ENCODE results near the gene LUC7L2. TPM values are rescaled to one million over a fixed set of nuclear protein-coding genes. Genes with fewer than 3 reads are reported as not detected.
"Not testable (repeated sequence)": the region's sequence is repeated elsewhere in the genome, so short reads cannot be mapped to it uniquely, and the experiment has no call there.

The LUC7L2 gene
- total and polyA plus RNA-seq, 9 donors = 28.5 to 80.4 (median 61.0) TPM

GRCh38 chr7:139457153-139457946 lies 97.7 kb downstream of the LUC7L2 start:
- 71% methylated on average over 8 of the region's 15 CpGs for WGBS (ENCODE audit: insufficient coverage)
- H3K4me1 ChIP-seq (ENCODE audit: control insufficient read depth, insufficient read depth, low read length) = peaks cover 4% of the 10 kb centered on the region
- H3K27me3 ChIP-seq (ENCODE audit: control insufficient read depth, insufficient read depth, low read length) = no peaks in the 10 kb centered on the region
- no peak overlapping the region for H3K27ac ChIP-seq (ENCODE audit: low read length)
- H3K9me3 ChIP-seq (replicated peaks; ENCODE audit: control insufficient read depth, low read depth, low read length) = no peaks in the 10 kb centered on the region
- no peak for DNase-seq
- no peak overlapping the region for H3K4me3 ChIP-seq (ENCODE audit: low read length)
- no peaks in the 10 kb centered on the region for H3K36me3 ChIP-seq (ENCODE audit: control insufficient read depth, insufficient read depth, low read length)

DNA sequence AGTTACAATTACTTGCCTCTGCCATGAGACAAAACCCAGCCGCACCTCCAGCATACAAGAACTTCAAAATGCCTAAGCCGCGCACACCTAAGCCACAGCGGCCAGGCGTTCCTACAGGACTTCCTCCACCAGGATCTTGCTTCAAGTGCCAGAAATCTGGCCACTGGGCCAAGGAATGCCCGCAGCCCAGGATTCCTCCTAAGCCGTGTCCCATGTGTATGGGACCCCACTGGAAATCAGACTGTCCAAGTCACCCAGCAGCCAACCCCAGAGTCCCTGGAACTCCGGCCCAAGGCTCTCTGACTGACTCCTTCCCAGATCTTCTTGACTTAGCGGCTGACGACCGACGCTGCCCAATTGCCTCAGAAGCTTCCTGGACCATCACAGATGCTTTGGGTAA lies 103.7 kb downstream of the LUC7L2 start:
- 88% methylated on average over 7 of the region's 12 CpGs for WGBS (ENCODE audit: insufficient coverage)
- H3K4me1 ChIP-seq (ENCODE audit: control insufficient read depth, insufficient read depth, low read length) = not testable (repeated sequence)

DNA sequence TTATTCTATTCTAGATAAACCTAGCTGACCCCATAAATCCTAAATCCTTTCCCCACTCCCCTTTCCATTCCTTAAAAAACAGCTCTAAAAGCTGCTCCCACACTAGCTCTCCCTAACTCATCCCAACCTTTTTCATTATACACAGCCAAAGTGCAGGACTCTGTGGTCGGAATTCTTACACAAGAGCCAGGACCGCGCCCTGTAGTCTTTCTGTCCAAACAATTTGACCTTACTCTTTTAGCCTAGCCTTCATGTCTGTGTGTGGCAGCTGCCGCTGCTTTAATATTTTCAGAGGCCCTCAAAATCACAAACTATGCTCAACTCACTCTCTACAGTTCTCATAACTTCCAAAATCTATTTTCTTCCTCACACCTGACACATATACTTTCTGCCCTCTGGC lies 104.8 kb downstream of the LUC7L2 start:
- not testable (repeated sequence) for H3K27ac ChIP-seq (ENCODE audit: low read length); H3K36me3 ChIP-seq (ENCODE audit: control insufficient read depth, insufficient read depth, low read length); H3K4me3 ChIP-seq (ENCODE audit: low read length); DNase-seq; H3K27me3 ChIP-seq (ENCODE audit: control insufficient read depth, insufficient read depth, low read length); H3K9me3 ChIP-seq (replicated peaks; ENCODE audit: control insufficient read depth, low read depth, low read length); H3K4me1 ChIP-seq (ENCODE audit: control insufficient read depth, insufficient read depth, low read length)
- 89% methylated on average over 4 of the region's 4 CpGs for WGBS (ENCODE audit: insufficient coverage)

More for the DNA sequence above, 103.7 kb downstream of the LUC7L2 start:
- not testable (repeated sequence) for H3K27ac ChIP-seq (ENCODE audit: low read length); H3K27me3 ChIP-seq (ENCODE audit: control insufficient read depth, insufficient read depth, low read length); H3K36me3 ChIP-seq (ENCODE audit: control insufficient read depth, insufficient read depth, low read length); H3K4me3 ChIP-seq (ENCODE audit: low read length); H3K9me3 ChIP-seq (replicated peaks; ENCODE audit: control insufficient read depth, low read depth, low read length); DNase-seq

DNA sequence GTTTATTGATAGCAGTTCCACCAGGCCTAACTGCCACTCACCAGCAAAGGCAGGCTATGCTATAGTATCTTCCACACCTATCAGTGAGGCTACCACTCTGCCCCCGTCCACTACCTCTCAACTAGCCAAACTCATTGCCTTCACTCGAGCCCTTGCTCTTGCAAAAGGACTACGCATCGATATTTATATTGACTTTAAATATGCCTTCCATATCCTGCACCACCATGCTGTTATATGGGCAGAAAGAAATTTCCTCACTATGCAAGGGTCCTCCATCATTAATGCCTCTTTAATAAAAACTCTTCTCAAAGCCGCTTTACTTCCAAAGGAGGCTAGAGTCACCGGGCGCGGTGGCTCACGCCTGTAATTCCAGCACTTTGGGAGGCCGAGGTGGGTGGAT lies 105.4 kb downstream of the LUC7L2 start:
- not testable (repeated sequence) for H3K27me3 ChIP-seq (ENCODE audit: control insufficient read depth, insufficient read depth, low read length); H3K4me1 ChIP-seq (ENCODE audit: control insufficient read depth, insufficient read depth, low read length); H3K9me3 ChIP-seq (replicated peaks; ENCODE audit: control insufficient read depth, low read depth, low read length); H3K36me3 ChIP-seq (ENCODE audit: control insufficient read depth, insufficient read depth, low read length); H3K4me3 ChIP-seq (ENCODE audit: low read length); H3K27ac ChIP-seq (ENCODE audit: low read length); DNase-seq
- WGBS (ENCODE audit: insufficient coverage) = 100% methylated on average over 3 of the region's 10 CpGs

- H3K4me3 ChIP-seq (ENCODE audit: low read length); H3K27ac ChIP-seq (ENCODE audit: low read length); H3K4me1 ChIP-seq (ENCODE audit: control insufficient read depth, insufficient read depth, low read length); H3K27me3 ChIP-seq (ENCODE audit: control insufficient read depth, insufficient read depth, low read length); DNase-seq; H3K9me3 ChIP-seq (replicated peaks; ENCODE audit: control insufficient read depth, low read depth, low read length); H3K36me3 ChIP-seq (ENCODE audit: control insufficient read depth, insufficient read depth, low read length): not testable (repeated sequence)
- 69% methylated on average over 4 of the region's 7 CpGs for WGBS (ENCODE audit: insufficient coverage)
Measured at GRCh38 chr7:139467729-139468128, 108.0 kb downstream of the LUC7L2 start.

GRCh38 chr7:139468281-139468680 lies 108.6 kb downstream of the LUC7L2 start:
- not testable (repeated sequence) for DNase-seq; H3K4me3 ChIP-seq (ENCODE audit: low read length); H3K4me1 ChIP-seq (ENCODE audit: control insufficient read depth, insufficient read depth, low read length); H3K27me3 ChIP-seq (ENCODE audit: control insufficient read depth, insufficient read depth, low read length); H3K36me3 ChIP-seq (ENCODE audit: control insufficient read depth, insufficient read depth, low read length); H3K27ac ChIP-seq (ENCODE audit: low read length); H3K9me3 ChIP-seq (replicated peaks; ENCODE audit: control insufficient read depth, low read depth, low read length)
- 56% methylated on average over 1 of the region's 5 CpGs for whole genome bisulfite sequencing (ENCODE audit: insufficient coverage)

GRCh38 chr7:139471740-139472353 lies 112.2 kb downstream of the LUC7L2 start:
- no peak for DNase-seq
- WGBS (ENCODE audit: insufficient coverage) = 40% methylated on average over 2 of the region's 7 CpGs
- Histone ChIP-seq H3K27me3 (ENCODE audit: control insufficient read depth, insufficient read depth, low read length) (no peaks in the 10 kb centered on the region), H3K27ac (ENCODE audit: low read length) (no peak overlapping the region), H3K36me3 (ENCODE audit: control insufficient read depth, insufficient read depth, low read length) (no peaks in the 10 kb centered on the region), H3K4me1 (ENCODE audit: control insufficient read depth, insufficient read depth, low read length) (no peaks in the 10 kb centered on the region), H3K4me3 (ENCODE audit: low read length) (no peak overlapping the region), H3K9me3 (replicated peaks; ENCODE audit: control insufficient read depth, low read depth, low read length) (peaks cover 9% of the 10 kb centered on the region)

Other genes starting within 250 kb of the LUC7L2 start
- gene UBN2, start 128.7 kb upstream of the LUC7L2 start, total RNA-seq = 9.3 TPM
- gene UBN2, start 128.7 kb upstream of the LUC7L2 start, polyA plus RNA-seq (ENCODE audit: insufficient read depth in 1 of 8, insufficient read length in 8 of 8, low replicate concordance in 1 of 8) = 10 to 100 TPM in 2 of 8 donors, 1 to 10 TPM in 6; 5.7 to 11.8 (median 7.5) TPM
- gene FMC1, start 18.6 kb upstream of the LUC7L2 start, total RNA-seq = 21.1 TPM
- 10 to 100 TPM; 13.5 to 22.7 (median 17.7) TPM for gene FMC1, start 18.6 kb upstream of the LUC7L2 start, polyA plus RNA-seq (ENCODE audit: insufficient read depth in 1 of 8, insufficient read length in 8 of 8, low replicate concordance in 1 of 8)
- gene KLRG2, start 123.8 kb downstream of the LUC7L2 start, total RNA-seq = 0.04 TPM
- gene KLRG2, start 123.8 kb downstream of the LUC7L2 start, polyA plus RNA-seq (ENCODE audit: insufficient read depth in 1 of 8, insufficient read length in 8 of 8, low replicate concordance in 1 of 8) = 1 to 10 TPM in 1 of 8 donors, under 1 TPM in 1, not detected in 6; 0.11 to 1.0 TPM
- 1.3 TPM for gene CLEC2L, start 163.8 kb downstream of the LUC7L2 start, total RNA-seq
- 1 to 10 TPM in 6 of 8 donors, under 1 TPM in 2; 0.85 to 2.1 (median 1.3) TPM for gene CLEC2L, start 163.8 kb downstream of the LUC7L2 start, polyA plus RNA-seq (ENCODE audit: insufficient read depth in 1 of 8, insufficient read length in 8 of 8, low replicate concordance in 1 of 8)

Measured in muscle of leg (tissue), 11 donors.